Astrocyte of the cerebellum (primary cell): Measurements from ENCODE around the gene DMXL1.

Experiments
- DNase-seq: peaks from one replicate; pipeline ENCODE4 v3.0.0-alpha.2; 2011; ENCODE audit warnings: low read depth
- H3K4me3 ChIP-seq: 2 replicates; pipeline ENCODE4 v1.5.1; 2011; ENCODE audit warnings: mild to moderate bottlenecking, low read depth, low read length, moderate library complexity
- CTCF ChIP-seq: IDR thresholded peaks from 2 replicates; pipeline ENCODE4 v1.5.1; 2012; ENCODE audit warnings: low read length, low read depth, moderate library complexity, mild to moderate bottlenecking; ENCODE audit errors: missing control alignments
- in situ Hi-C: cut with HindIII; loops from 2 replicates; pipeline ENCODE4 v1.10.0; 2017; ENCODE audit warnings: low sequenced_read_pairs

The DMXL1 gene

DNA sequence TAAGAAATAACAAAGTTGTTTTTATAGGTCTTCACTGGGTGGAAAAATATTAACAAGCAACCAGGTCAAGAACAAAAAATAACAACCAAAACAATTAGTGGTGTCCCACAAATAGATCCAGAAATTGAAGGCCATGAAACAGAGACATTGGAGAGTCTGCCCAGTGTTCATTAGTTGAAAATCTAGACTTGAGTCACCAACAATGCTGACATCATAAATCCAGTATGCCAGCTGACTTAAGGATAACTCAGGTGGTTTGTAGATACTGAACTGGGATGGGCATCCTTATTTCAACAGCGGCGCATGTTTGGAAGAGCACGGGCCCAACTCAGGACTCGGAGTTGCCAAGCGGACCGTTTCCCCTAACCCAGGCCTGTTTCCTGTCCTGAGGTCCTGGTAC is 204.3 kb downstream of the DMXL1 start:
- no peak overlapping the region for H3K4me3 ChIP-seq
- DNase-seq, result no peak
- no peak for TF ChIP-seq CTCF
- in situ Hi-C loops, result no loop called here

GRCh38 chr5:119275601-119276173 is 204.8 kb downstream of the DMXL1 start:
- no peak for DNase-seq
- in situ Hi-C loops, result no loop called here
- no peak overlapping the region for H3K4me3 ChIP-seq
- TF ChIP-seq CTCF, result no peak

DNA sequence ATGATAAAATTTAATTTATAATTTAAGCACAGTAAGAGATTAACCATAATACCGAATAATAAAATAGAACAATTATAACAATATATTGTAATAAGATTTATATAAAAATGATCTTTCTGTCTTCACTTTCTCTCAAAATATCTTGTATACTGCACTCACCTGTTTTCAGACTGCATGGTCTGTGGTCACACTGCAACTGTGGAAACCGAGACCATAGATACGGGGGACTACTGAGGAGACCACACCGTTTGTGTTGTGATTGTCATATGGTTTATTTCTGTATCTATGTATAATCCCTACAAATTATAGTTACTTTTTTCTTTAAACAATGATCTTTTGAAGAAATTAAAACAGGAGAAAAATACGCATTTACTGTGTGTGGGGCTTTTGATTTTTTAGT is 206.1 kb downstream of the DMXL1 start:
- no peak overlapping the region for H3K4me3 ChIP-seq
- DNase-seq, result no peak
- in situ Hi-C loops, result no loop called here
- TF ChIP-seq CTCF, result no peak

DNA sequence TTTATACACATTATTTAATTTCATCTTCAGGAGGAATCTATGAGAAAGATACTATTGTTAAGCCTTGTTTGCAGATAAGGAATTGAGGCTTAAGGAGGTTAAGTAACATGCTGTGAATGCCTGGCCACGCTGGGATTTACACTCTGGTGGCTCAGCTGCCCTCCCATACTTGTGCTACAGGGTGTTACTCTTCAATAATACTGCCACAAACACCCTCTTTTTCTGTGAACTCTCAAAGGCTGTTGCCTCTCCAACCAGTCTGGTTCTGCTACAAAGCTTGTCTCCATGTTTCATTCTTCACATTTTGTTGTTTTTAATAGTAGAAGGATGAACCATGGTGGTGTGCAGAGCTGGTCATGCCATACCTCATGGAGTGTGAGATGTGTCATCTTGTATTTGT is 208.2 kb downstream of the DMXL1 start:
- no peak for DNase-seq
- in situ Hi-C loops, result no loop called here
- TF ChIP-seq CTCF, result no peak
- no peak overlapping the region for H3K4me3 ChIP-seq

- no peak overlapping the region for H3K4me3 ChIP-seq
- in situ Hi-C loops, result no loop called here
- no peak for DNase-seq
- no peak for TF ChIP-seq CTCF
Observed at GRCh38 chr5:119280380-119280779, 209.5 kb downstream of the DMXL1 start.

DNA sequence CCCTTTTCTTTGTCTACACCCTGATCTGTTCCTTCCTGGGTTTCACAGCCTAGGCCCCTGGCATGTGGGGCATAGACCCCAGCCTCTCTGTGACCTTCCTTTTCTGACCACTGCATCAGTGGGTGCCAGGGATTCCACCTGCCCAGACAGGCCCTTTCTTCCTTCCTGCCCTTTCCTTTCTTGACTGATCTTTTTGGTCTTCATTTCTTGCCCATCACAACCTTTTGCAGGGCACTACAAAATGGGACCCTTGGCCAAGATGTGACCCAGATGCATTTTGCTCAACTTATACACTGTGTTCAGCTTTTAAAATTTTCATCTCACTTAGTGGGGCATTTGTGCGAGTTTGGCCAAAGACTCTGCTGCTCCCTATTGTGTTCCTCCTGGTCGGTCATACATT is 211.7 kb downstream of the DMXL1 start:
- DNase-seq, result no peak
- no peak for TF ChIP-seq CTCF
- in situ Hi-C loops, result no loop called here
- no peak overlapping the region for H3K4me3 ChIP-seq

GRCh38 chr5:119284031-119284430 is 213.1 kb downstream of the DMXL1 start:
- in situ Hi-C loops, result no loop called here
- H3K4me3 ChIP-seq, result no peak overlapping the region
- TF ChIP-seq CTCF, result no peak
- no peak for DNase-seq
